Superior temporal gyrus (tissue), 1 donor: Measurements from ENCODE around the gene MTX1.
"Not testable (repeated sequence)": the region's sequence is repeated elsewhere in the genome, so short reads cannot be mapped to it uniquely, and the experiment has no call there.

Experiments
- DNase-seq: peaks from one replicate; pipeline ENCODE4 v3.0.0-alpha.2; 2016; ENCODE audit errors: extremely low spot score

MTX1 gene

DNA sequence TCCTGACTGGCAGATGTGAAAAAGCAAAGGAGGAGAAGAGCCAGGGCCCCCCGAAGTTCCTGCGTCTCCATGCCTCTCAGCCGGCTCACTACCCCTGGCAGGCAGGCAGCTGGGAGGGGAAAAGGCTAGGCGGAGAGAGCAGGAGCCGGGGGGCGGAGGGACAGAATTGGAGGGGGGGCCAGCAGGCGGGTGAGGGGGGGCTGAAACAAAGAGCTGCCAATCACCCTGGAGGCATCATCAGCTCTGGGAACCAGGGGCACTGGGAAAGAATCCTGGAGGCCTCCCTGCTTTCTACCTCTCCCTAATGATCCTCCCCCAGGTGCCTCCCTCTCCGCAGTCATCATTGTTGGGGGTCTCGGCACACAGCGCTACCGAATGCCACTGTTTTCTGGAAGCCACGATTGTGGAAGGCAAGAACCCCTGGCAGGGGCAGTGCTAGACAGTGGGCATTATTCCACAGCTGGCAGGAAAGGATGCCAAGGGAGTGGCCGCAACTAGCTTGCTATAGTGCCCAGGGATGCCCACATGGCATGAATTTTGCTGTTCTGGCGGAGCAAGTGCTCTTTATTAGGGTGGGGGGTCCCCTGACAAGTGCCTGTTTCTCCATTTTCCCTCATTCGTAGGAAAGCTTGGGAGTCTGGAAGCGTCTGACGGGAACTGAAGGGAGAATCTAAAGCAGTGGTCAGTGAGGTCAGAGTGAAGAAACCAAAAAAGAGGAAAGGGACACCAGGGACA, 522 bp upstream of the MTX1 start, which contains the start of gene THBS3:
TSS of gene THBS3 (minus strand) at position 92 of the 735 bp plus-strand sequence. CDS start at position 71, 21 bp downstream.
- peak; percentile 17 for DNase-seq

DNA sequence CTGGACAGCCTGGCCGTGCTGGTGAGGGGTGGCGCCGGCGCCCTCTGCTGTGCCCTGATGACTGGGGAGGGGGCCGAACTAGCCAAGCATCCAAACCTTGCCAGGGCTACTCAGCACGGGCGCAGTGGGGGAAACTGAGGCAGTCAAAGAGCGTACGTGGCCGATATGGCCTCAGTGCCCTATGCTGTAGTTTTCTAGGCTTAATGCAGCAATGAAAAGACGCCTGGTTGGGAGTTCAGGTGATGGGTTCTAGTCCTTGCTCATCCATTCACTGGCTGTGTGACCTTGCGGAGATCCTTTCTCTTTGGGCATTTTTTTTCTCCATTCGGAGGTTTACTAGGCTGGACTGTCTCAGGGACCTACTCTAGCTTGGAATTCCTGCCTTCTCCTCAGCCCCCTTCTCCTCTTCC, 822 bp downstream of the MTX1 start:
- no peak for DNase-seq

DNA sequence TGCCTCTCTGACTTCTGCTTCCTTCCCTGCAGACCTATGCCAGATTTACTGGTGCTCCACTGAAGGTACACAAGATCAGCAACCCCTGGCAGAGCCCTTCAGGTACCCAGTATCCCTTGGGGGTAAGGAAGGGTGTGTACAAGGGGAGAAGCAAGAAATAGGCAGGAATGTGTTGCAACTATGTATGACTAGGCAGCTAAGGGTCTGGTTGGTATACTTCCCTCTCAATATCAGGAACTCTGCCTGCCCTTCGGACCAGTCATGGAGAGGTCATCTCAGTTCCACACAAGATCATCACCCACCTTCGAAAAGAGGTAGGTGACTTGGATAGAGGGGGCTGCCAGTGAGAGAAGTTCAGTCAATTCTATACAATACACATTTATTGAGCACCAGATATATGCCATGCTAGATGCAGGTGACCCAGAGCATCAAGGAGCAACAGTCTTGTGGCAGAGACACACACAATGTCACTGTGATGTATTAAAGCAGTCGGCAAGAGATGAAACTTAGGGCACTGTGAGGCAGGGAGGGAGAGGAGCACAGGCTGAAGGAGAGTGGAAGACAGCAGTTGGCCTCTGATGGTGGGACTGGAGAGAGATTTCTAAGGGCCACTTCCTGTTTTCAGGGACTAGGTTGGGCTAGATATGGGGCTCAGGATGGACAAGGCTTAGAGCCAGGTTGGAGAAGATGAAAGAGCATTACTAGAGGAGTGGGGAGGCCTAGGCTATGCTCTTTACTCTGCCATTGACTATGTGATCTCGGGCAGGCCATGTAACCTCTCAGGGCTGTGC, 2.0 kb downstream of the MTX1 start:
- DNase-seq: no peak

DNA sequence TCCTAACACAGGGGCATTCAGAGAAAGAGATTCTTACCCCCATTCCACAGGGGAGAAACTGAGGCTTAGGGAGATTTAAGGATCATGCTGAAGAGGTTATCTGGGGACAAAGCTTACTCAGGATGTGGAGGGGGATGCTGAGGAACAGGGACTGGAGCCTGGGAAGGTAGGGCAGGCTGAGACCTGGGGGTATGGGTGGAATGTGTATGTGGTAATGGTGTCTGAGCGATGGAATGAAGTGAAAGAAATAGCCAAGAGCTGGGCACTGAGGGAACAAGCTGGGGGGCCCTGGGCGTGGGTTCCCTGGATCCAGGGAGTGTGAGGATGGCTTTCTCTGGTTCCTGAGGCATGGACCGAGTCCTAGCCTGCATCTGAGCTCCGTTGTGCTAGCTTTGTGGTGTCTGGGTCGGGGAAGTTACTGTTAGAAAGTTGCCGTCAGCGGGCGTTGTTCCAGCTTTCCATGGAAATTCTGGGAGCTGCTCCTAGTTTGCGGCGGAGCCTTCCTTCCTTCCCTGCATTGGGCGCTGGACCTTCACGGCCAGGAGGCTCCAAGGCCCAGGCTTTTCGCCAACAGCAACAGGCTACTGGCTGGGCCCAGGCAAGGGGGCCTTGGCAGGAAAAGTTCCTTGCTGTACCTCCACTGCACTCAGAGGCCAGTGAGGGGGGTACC, 3.0 kb downstream of the MTX1 start:
- not testable (repeated sequence) for DNase-seq

DNA sequence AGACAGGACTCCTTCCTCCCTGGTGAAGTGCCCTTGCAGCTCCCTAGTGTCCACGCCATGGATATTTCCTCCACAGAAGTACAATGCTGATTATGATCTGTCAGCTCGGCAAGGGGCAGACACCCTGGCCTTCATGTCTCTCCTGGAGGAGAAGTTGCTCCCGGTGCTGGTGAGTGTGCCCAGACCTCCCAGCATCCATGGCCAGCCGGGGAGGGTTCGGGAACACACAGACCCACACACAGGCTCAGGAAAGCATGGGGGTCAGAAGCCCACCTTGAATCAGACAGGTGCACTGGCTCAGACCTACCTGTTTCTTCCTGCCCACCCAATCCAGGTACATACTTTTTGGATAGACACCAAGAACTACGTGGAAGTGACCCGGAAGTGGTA, 3.6 kb downstream of the MTX1 start:
- DNase-seq: not testable (repeated sequence)

DNA sequence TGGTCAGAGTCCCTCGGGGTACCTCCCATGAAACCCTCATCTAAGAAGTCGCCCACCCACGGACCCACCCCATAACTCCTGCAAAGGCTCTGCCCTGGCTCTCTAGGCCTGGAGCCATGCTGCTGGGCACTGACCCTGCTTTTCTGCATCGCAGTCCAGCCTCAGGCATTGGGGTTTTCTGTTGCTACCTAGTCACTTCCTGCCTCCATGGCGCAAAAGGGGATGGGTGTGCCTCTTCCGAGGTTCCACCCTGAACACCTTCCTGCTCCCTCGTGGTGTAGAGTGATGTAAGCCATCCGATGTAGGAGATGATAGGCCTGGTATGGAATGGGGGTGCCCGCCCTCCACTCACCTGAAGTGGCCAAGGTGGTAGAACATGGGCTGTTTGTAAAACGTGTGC, 6.2 kb downstream of the MTX1 start:
- DNase-seq: not testable (repeated sequence)

DNA sequence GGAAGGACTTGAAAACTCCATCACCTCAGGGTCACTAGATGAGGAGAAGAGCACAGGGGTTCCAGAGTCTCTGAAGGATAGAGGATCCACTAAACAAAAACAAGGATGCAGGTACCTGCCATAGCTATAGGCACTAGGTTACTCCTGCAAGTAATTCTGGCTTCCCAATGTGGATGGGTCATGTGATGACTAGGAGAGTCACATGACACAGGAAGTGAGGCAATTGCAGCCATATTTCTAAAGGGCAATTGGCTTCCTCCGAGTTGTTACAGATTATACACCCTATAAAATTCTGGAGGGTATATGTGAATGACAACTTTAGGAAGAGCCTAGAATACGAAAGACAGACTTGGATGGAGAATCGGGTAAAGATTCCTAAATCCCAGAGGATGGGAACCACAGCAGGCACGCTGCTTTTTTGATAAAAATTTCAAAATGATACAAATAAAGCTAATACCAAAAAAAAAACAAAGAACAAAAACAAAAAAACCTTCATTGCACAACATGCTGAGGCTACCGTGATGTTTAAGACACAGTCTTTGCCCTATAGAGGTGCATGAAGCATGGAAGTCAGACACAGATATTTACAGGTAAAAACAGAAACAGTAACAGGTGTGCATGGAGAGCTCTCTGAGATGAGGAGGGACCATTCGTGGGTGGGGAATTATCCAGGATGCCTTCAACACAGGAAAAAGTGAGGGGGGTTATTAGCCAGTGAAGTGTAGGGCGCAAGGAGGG, 10.5 kb downstream of the MTX1 start:
- DNase-seq: peak; percentile 98

DNA sequence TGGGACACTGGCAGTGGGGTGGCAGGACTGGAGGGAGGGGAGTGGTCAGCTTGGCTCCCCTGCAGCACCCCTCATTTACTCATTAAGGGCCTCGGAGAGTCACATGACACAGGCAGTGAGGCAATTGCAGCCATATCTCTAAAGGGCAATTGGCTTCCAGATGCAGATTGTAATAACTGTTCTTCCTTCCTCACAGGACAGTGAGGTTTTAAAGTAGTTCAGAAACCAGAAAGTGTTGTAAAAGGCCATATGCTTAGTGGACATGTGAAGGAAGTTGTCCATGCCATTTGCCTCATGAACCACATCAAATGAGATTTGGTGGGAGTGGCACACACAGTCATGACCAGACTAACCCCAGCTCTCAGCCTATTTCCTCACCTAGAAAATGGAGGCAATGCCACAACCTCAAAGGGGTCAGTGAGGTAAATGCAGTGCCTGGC, 11.1 kb downstream of the MTX1 start:
- peak; percentile 87 for DNase-seq

DNA sequence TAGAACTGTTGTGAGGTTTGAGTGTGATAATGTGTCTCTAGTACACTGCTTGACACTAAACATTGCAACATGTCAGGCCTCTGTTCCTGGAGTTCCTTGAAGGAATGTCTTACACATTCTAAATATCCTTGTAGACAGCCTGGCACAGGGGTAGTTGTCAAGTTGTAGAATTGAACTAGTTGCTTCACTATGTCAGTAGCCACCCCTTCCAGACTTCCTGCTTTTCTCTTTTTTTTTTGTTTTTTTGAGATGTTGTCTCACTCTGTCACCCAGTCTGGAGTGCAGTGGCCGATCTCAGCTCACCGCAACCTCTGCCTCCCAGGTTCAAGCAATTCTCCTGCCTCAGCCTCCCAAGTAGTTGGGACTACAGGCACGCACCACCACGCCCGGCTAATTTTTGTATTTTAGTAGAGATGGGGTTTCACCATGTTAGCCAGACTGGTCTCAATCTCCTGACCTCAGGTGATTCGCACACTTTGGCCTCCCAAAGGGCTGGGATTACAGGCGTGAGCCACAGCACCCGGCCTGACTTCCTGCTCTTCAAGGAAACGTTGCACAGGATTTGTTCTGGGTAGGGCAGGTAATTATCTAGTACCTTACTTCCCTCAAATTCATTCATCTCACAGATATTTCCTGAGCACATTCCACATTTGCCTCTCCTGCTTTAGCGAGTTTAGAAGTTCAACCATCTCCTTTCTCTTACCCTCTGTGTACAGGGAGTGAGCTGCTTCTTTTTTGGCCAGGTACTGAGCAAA, 11.9 kb downstream of the MTX1 start:
- DNase-seq: not testable (repeated sequence)

DNA sequence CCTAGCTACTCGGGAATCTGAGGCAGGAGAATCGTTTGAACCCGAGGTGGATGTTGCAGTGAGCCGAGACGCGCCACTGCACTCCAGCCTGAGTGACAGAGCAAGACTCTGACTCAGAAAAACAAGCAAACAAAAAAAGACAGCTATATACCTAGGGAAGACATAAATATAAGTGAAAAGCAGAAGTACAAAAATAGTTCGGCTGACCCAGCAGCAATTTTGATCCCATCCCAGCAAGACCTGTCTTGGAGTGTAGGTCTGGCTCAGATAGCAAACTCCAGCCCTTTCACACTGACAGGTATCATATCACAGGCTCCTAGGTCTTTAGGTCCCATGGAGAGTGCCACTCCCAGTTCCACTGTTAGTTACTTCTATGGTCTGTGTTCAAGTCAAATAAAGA, 14.6 kb downstream of the MTX1 start:
- no peak for DNase-seq

DNA sequence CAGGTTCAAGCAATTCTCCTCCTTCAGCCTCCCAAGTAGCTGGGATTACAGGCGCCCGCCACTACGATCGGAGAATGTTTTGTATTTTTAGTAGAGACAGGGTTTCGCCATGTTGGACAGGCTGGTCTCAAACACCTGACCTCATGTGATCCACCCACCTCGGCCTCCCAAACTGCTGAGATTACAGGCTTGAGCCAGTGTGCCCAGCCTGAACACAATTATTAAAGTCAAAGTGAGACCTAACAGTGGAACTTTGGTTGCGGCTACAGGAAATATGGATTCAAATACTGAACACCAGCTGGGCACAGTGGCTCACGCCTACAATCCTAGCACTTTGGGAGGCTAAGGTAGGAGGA, 16.9 kb downstream of the MTX1 start:
- not testable (repeated sequence) for DNase-seq

DNA sequence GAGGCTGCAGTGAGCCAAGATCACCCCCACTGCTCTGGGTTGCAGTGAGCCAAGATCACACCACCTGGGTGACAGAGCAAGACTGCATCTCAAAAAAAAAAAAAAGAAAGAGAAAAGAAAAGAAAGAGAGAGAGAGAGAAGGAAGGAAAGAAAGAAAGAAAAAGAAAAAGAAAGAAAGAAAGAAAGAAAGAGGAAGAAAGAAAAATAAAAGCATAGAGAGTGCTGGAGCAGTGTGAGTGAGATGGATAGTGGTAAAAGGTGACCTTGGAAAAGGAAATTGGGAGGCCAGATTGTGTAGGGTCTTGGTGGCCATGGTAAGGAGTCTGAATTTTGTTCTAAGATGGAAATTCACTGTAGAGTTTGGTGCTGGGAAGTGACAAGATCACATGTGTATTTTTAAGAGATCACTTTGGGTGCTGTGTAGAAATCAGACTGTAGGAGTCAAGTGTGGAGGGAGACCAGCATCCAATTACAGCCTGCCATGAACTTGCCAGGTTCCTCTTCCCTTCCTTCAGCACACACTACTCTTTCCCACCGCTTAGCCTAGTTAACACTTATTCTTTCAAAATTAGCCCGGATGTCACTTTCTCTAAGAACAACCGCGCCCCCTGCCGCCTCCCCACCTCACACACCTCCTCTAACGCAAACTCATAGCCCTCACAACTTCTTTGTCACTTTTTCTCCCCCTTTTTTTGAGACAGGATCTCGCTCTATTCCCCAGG, 17.9 kb downstream of the MTX1 start:
- DNase-seq: peak; percentile 69

DNA sequence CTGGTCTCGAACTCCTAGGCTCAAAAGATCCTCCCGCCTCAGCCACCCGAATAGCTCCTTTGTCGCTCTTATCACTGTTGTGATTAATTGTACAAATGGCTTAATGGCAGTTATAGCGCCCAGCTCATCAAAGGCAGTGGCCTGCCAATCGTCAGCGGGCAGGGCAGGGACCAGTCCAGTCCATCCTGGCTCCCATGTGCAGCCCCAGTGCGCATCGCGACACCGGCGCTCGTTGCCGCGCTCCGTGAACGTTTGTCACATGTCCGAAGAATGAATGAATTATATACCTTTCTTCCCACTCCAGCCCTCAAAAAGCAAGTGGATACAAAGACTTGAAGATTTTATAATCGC, 18.4 kb downstream of the MTX1 start:
- peak; percentile 67 for DNase-seq

DNA sequence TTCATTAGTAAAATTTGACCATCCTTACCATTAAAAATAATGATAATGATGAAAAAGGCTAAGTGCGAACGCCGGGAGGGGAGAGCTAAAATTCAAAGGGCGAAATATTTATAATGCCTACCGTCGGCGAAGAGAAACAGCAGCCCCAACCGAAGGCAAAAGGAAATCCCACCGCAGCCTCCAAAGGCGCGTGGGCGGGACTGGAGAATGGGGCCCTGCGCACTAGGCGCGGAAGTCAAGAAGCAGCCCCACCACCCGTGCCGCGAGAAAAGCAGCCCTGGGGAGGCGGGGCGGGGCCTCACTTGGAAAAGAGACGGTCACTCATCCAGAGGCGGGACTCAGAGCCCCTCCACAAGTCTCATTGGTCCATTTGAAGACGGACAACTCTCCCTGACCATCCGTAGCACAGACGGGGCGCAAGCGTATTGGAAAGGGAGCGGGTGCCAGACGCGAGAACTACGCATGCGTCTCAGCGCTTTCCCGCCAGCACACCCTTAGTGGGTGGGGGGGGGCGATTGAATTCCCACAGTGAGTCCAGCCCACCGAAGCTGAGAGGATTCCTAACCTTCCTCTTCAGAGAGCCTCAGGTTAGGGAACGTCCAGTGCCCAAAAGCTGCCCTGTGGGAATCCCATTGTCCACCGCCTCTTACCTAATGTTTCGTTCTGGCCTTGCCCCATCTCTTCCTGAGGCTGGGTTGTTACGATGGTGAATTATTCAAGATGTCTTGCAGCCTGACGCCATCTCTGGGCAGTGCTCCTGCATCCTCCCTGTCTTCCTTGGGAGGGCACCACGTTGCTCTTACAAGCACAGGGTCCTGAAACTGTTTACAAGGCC, 19.0 kb downstream of the MTX1 start:
- DNase-seq: peak; percentile 99

DNA sequence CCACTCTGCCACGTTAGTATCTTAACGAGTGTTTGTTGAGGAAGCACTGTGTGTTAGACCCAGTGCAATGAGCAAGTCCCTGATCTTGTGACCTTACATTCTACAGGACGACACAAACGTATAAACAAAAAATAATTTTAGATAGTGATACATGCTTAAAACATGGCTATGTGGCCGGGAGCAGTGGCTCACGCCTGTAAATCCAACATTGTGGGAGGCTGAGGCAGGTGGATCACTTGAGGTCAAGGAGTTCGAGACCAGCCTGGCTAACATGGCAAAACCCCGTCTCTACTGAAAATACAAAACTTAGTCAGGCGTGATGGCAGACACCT, 19.6 kb downstream of the MTX1 start:
- no peak for DNase-seq

DNA sequence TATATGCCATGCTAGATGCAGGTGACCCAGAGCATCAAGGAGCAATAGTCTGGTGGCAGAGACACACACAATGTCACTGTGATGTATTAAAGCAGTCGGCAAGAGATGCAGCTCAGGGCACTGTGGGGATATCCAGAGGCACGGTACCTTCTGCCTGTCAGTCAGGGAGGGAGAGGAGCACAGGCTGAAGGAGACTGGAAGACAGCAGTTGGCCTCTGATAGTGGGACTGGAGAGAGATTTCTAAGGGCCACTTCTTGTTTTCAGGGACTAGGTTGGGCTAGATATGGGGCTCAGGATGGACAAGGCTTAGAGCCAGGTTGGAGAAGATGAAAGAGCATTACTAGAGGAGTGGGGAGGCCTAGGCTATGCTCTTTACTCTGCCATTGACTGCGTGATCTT, 22.8 kb downstream of the MTX1 start:
- not testable (repeated sequence) for DNase-seq

DNA sequence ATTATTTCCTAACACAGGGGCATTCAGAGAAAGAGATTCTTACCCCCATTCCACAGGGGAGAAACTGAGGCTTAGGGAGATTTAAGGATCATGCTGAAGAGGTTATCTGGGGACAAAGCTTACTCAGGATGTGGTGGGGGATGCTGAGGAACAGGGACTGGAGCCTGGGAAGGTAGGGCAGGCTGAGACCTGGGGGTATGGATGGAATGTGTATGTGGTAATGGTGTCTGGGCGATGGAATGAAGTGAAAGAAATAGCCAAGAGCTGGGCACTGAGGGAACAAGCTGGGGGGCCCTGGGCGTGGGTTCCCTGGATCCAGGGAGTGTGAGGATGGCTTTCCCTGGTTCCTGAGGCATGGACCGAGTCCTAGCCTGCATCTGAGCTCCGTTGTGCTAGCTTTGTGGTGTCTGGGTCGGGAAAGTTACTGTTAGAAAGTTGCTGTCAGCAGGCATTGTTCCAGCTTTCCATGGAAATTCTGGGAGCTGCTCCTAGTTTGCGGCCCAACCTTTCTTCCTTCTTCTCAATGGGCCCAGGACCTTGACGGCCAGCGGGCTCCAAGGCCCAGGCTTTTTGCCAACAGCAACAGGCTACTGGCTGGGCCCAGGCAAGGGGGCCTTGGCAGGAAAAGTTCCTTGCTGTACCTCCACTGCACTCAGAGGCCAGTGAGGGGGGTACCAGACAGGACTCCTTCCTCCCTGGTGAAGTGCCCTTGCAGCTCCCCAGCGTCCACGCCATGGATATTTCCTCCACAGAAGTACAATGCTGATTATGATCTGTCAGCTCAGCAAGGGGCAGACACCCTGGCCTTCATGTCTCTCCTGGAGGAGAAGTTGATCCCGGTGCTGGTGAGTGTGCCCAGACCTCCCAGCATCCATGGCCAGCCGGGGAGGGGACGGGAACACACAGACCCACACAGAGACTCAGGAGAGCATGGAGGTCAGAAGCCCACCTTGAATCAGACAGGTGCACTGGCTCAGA, 23.8 kb downstream of the MTX1 start:
- DNase-seq: not testable (repeated sequence)

DNA sequence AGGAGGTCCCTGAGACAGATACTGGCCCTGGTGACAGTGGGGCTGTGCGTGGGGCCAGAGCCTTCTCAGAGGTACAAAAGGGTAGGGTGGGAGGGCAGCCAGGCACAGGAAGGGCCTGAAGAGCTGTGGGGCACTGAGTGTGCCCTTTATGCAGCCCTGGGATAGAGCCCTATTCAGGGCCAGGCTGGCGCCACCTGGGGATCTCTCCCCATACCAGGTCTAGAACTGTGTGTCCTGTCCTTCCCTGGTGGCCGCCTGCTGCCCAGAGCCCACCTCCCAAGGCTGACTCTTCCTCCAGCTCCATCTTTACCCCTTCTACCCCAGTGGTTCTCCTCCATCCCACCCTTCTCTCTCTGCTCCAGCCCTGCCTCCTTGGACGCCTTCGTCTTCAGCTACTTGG, 25.0 kb downstream of the MTX1 start:
- DNase-seq: not testable (repeated sequence)
